ACC112 (cell line): Measurements from ENCODE around the gene KRT74.

Experiments used
- H2AFZ ChIP-seq: fragments of 200-600 bp; sonication (generic); one replicate; pipeline ENCODE4 v1.6.0; 2017; ENCODE audit warnings: antibody characterized with exemption, low read length; ENCODE audit not compliant: unreplicated experiment
- H3K27ac ChIP-seq: fragments of 200-600 bp; sonication (generic); 2 replicates; pipeline ENCODE4 v1.5.1; 2014; ENCODE audit warnings: low read depth, mild to moderate bottlenecking, antibody characterized with exemption, low read length, moderate library complexity
- H3K27me3 ChIP-seq: fragments of 200-600 bp; sonication (generic); 2 replicates; pipeline ENCODE4 v1.6.1; 2014; ENCODE audit warnings: mild to moderate bottlenecking, antibody characterized with exemption, low read length, moderate library complexity, mixed read lengths; ENCODE audit not compliant: insufficient read depth
- H3K36me3 ChIP-seq: fragments of 200-600 bp; sonication (generic); 2 replicates; pipeline ENCODE4 v1.6.1; 2016; ENCODE audit warnings: mild to moderate bottlenecking, antibody characterized with exemption, low read length, moderate library complexity, mixed read lengths; ENCODE audit not compliant: insufficient read depth
- H3K4me1 ChIP-seq: fragments of 200-600 bp; sonication (generic); one replicate; pipeline ENCODE4 v1.6.1; 2016; ENCODE audit warnings: low read length, mixed read lengths; ENCODE audit not compliant: insufficient read depth, unreplicated experiment, control insufficient read depth
- H3K4me3 ChIP-seq: fragments of 200-600 bp; sonication (generic); 2 replicates; pipeline ENCODE4 v1.5.1; 2014; ENCODE audit warnings: mild to moderate bottlenecking, low read depth, low read length
- H3K79me2 ChIP-seq: fragments of 200-600 bp; sonication (generic); one replicate; pipeline ENCODE4 v1.6.0; 2016; ENCODE audit warnings: low read length; ENCODE audit not compliant: control insufficient read depth, unreplicated experiment, insufficient read depth

KRT74 gene

DNA sequence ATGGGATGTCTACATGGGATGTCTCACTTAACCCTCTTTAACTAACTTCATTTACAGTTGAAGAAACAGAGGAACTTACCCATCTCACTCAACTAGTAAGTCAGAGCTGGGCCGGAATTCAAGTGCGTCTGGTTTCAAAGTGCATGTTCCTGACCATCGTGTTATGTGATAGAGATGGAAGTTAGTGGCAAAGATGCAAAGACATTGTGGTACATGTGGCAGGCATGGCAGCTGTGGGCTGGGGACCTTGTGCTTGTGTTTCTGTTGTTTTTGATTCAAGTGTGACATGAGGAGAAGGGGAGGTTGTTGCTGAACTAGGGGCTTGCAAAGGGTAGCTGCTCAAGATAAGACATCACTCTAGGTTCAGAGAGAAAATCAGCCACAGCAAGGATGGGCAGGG lies 2.3 kb upstream of the KRT74 start:
- Histone ChIP-seq H2AFZ (no peak overlapping the region), H3K79me2 (no peaks in the 10 kb centered on the region), H3K27me3 (peaks cover 35% of the 10 kb centered on the region), H3K4me3 (no peak overlapping the region), H3K36me3 (no peaks in the 10 kb centered on the region), H3K27ac (no peak overlapping the region), H3K4me1 (no peaks in the 10 kb centered on the region)

GRCh38 chr12:52575256-52575655 lies 1.6 kb upstream of the KRT74 start:
- H3K27me3 ChIP-seq: peaks cover 42% of the 10 kb centered on the region
- no peak overlapping the region for H3K27ac ChIP-seq
- no peaks in the 10 kb centered on the region for H3K36me3 ChIP-seq
- no peak overlapping the region for H2AFZ ChIP-seq
- no peaks in the 10 kb centered on the region for H3K79me2 ChIP-seq
- no peaks in the 10 kb centered on the region for H3K4me1 ChIP-seq
- H3K4me3 ChIP-seq: no peak overlapping the region

- Histone ChIP-seq H3K27me3 (peaks cover 51% of the 10 kb centered on the region), H2AFZ (no peak overlapping the region), H3K27ac (no peak overlapping the region), H3K79me2 (no peaks in the 10 kb centered on the region), H3K4me1 (no peaks in the 10 kb centered on the region), H3K4me3 (no peak overlapping the region), H3K36me3 (no peaks in the 10 kb centered on the region)
Observed at GRCh38 chr12:52573306-52573705, 337 bp downstream of the KRT74 start.

GRCh38 chr12:52570511-52570910 lies 3.1 kb downstream of the KRT74 start:
- Histone ChIP-seq H2AFZ (no peak overlapping the region), H3K36me3 (no peaks in the 10 kb centered on the region), H3K27ac (no peak overlapping the region), H3K4me3 (no peak overlapping the region), H3K27me3 (peaks cover 71% of the 10 kb centered on the region), H3K79me2 (no peaks in the 10 kb centered on the region), H3K4me1 (no peaks in the 10 kb centered on the region)

- Histone ChIP-seq H3K36me3 (no peaks in the 10 kb centered on the region), H3K4me3 (no peak overlapping the region), H3K27me3 (peaks cover 88% of the 10 kb centered on the region), H3K79me2 (no peaks in the 10 kb centered on the region), H3K27ac (no peak overlapping the region), H2AFZ (no peak overlapping the region), H3K4me1 (no peaks in the 10 kb centered on the region)
Observed at GRCh38 chr12:52568111-52568510, 5.5 kb downstream of the KRT74 start.

DNA sequence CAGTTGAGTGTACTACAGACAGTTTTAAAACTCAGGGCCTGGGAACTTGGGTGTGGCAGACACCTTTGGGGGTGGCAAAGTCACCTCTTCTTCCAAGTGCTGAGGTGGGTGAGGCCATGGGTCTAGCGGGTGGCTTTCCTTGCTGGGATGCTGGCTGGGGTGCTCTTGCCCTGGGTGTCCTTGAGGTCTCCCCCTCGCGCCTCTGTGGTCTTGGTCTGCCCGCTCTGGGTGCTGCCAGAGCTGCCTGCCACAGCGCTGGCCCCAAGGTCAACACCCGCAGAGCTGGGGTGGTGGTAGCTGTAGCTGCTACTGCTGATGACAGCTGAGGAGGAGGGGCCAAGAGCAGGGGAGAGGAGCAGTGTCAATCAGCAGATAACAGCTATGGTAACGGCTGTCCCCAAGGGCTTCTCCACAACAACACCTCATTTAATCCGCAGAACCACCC lies 6.8 kb downstream of the KRT74 start:
- Histone ChIP-seq H3K27ac (no peak overlapping the region), H3K36me3 (no peaks in the 10 kb centered on the region), H3K79me2 (no peaks in the 10 kb centered on the region), H2AFZ (no peak overlapping the region), H3K27me3 (peaks cover 84% of the 10 kb centered on the region), H3K4me1 (no peaks in the 10 kb centered on the region), H3K4me3 (no peak overlapping the region)

GRCh38 chr12:52564582-52564981 lies 9.1 kb downstream of the KRT74 start:
- Histone ChIP-seq H3K27me3 (peaks cover 83% of the 10 kb centered on the region), H3K36me3 (no peaks in the 10 kb centered on the region), H3K27ac (no peak overlapping the region), H3K79me2 (no peaks in the 10 kb centered on the region), H3K4me3 (no peak overlapping the region), H2AFZ (no peak overlapping the region), H3K4me1 (no peaks in the 10 kb centered on the region)

DNA sequence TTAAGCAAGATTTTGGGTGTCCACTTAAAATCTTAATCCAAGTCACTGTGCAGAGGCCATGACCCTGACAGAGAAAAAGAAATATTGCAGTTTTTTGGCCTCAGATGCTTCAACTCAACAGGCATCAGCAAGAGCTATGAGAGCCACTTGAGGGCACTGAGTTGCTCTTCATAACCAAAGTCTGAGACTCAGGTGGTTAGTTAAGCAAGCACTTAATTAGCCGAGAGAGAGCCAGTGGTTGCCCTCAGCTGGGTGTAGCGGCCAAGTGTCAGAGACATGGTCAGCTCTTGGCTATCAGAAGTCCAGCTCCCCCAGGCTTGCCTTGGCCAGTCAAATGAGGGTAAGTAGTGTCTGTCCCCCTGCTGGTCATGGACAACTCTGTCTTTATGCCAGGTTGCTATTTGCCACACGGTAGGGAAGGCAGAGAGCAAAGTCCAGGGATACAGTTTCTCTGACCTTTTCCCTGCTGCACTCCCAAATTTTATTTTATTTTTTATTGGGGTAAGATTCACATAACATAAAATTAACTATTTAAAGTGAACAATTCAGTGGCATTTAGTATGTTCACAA lies 11.7 kb downstream of the KRT74 start:
- H3K4me1 ChIP-seq: no peaks in the 10 kb centered on the region
- peaks cover 89% of the 10 kb centered on the region for H3K27me3 ChIP-seq
- no peaks in the 10 kb centered on the region for H3K79me2 ChIP-seq
- H3K4me3 ChIP-seq: no peak overlapping the region
- H2AFZ ChIP-seq: no peak overlapping the region
- H3K27ac ChIP-seq: no peak overlapping the region
- H3K36me3 ChIP-seq: no peaks in the 10 kb centered on the region

DNA sequence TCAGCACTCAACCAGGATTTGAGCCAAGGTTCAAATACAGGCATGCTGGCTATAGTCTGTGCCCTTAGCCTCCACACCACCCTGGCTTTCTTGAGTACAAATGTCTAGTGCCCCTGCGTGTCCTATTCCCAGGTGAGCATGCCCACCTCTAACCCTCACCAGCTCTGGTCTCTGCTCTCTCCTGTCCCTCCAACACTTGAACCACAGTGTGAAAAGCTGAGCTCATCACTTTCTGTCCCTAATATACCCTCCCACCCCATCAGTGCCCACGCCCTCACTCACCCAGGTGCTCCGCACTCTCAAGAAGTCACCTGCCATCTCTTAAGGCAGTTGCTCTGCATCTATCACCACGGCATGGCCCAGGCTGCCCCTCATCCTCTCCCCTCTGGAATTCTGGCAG lies 13.7 kb downstream of the KRT74 start:
- H2AFZ ChIP-seq: no peak overlapping the region
- peaks cover 84% of the 10 kb centered on the region for H3K27me3 ChIP-seq
- H3K79me2 ChIP-seq: no peaks in the 10 kb centered on the region
- no peaks in the 10 kb centered on the region for H3K4me1 ChIP-seq
- no peak overlapping the region for H3K27ac ChIP-seq
- no peaks in the 10 kb centered on the region for H3K36me3 ChIP-seq
- H3K4me3 ChIP-seq: no peak overlapping the region

DNA sequence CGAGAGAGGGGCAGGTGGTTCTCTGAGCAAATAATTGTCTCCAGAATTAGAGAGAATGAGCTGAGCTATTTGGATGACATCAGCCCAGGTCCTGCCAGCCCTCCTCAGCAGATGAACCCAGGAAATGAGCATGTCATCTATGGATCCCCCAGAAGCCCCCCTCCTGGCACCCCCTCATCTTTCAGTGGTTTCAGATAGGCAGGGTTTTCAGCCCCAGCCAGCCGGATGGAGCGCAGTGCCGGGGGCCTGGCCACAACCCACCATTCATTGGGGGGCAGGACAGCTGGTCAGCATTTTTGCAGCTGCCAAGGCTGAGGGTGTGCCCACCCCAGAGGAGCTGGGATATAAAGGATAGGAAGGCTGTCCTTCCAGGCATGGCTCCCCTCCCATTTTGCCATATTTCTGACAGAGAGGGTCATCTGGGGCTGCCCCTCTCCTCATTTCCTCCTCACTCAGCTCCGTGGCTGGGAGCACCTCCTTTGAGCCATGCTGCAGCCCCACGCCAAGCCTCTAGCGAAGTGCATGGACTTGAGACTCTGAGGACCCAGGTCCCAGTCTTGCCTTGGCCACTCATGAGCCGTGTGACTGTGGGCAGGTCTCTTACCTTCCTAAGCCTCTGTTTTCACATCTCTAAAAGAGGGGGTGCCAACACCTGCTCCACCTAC lies 14.7 kb downstream of the KRT74 start:
- Histone ChIP-seq H3K27me3 (peaks cover 84% of the 10 kb centered on the region), H3K79me2 (no peaks in the 10 kb centered on the region), H3K27ac (no peak overlapping the region), H2AFZ (no peak overlapping the region), H3K4me3 (no peak overlapping the region), H3K4me1 (no peaks in the 10 kb centered on the region), H3K36me3 (no peaks in the 10 kb centered on the region)

DNA sequence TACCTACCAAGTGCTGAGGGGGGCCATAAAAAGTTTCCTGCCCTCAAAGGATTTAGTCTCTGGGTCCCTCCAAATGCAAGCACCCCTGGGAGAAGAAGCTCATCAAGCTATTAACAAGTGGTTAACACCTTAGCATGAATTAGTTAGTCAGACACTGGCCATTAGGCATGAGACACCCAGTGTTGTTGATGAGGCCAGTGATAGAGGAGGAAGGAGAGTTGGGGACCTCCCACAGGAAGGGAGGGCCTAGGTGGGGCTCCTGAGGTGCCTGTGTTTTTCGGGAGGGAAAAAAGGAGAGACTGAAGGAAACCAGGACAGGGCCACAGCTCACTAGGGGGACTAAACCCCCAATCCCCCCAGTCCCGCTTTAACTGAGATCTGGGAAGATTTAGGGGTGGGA lies 16.2 kb downstream of the KRT74 start:
- Histone ChIP-seq H3K36me3 (no peaks in the 10 kb centered on the region), H3K4me1 (no peaks in the 10 kb centered on the region), H3K27me3 (peaks cover 81% of the 10 kb centered on the region), H3K79me2 (no peaks in the 10 kb centered on the region), H3K4me3 (no peak overlapping the region), H3K27ac (no peak overlapping the region), H2AFZ (no peak overlapping the region)
